GM19239 (cell line): ENCODE data around the gene PSMD11.
"Not testable (repeated sequence)": the region's sequence is repeated elsewhere in the genome, so short reads cannot be mapped to it uniquely, and the experiment has no call there.

ENCODE experiments used
- DNase-seq: peaks from one replicate; pipeline ENCODE4 v3.0.0; 2011; ENCODE audit warnings: low spot score; ENCODE audit not compliant: insufficient read length
- FAIRE-seq: peaks from 2 replicates; lab custom pipeline; 2011; peaks lifted over from hg19 to GRCh38; lab: Jason Lieb, UNC

PSMD11 gene

DNA sequence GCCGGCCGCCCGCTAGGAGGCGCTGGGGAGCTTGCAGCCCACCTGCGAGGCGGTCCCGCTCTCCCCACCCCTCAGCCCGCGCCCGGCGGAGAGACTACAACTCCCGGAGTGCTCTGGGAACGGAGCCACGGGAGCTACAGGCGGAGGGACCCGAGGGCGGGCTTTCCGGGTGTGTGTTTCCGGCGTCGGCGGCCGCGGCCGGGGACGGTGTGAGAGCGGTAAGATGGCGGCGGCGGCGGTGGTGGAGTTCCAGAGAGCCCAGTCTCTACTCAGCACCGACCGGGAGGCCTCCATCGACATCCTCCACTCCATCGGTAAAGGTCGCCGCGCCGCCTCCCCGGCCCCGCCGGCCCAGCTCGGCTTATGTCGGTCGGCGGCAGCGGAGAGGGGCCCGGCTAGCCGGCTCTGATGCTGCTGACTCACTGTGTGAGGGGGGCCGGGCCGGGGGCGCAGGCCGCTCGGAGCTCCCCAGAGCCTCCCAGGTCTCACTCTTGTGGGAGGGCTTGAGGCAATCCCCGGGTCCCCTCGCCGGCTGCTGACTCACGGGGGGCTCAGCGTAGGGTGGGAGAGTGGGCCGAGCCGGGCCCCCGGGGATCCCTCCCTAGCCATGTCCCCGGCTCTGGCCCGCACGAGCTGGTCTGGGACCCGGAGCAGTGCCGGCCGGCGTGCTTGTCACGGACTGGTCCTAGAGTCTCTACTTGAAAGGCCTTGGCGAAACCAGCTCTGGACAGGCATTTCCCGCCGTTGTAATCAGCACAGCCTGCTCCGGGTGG, at the start of gene PSMD11:
PSMD11 (plus strand) TSS at position 210 of the 773 bp plus-strand sequence; CDS start at position 224, 14 bp downstream.
- DNase-seq (peak; percentile 95), FAIRE-seq (peak; percentile 93)

DNA sequence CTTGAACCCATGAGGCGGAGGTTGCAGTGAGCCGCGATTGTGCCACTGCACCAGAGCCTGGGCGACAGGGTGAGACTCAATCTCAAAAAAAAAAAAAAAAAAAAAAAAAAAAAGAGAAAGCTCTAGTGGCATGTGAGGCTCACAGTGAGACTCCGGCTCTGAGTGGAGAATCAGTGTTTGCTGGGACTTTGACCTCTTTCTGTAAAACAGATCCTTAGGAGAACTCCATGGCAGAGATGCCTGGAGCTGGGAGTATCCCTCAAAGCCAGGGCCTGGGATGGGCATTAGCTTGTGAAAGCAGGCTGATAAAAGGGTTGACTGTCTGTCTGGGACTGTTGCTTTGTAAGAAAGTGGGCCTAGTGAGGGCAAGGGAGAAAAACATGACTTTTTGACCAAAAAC, 48.0 kb upstream of the PSMD11 start:
- DNase-seq = no peak
- FAIRE-seq = no peak

DNA sequence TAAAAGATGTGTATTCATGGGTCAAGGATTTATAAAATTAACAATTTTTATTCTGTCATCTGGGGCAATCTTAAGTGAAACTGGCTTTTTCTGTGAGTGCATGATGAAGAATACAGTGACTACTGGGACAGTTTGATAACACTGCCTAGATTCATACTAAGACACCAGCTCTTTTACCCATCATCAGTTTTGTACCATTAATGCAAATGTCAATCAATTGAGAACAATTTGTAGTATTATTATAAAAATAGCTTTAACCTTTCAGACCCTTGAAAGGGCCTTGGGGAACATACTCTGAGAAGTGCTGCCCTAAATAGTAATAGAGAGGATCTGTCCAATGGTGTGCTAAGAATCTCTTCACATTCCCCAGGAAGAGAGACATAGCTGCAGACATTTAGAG, 45.4 kb upstream of the PSMD11 start:
- FAIRE-seq = no peak
- DNase-seq = no peak

DNA sequence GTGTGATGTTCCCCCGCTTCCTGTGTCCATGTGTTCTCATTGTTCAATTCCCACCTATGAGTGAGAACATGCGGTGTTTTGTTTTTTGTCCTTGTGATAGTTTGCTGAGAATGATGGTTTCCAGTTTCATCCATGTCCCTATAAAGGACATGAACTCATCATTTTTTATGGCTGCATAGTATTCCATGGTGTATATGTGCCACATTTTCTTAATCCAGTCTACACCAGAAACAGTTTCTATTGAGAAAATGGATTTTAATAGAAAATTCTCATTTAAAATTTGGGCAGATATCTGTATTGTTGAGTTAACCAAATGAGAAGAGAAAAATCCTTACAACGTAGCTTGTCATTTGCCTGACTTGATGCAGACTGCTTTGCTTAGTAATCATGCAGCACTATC, 34.2 kb upstream of the PSMD11 start:
- DNase-seq, FAIRE-seq: not testable (repeated sequence)

DNA sequence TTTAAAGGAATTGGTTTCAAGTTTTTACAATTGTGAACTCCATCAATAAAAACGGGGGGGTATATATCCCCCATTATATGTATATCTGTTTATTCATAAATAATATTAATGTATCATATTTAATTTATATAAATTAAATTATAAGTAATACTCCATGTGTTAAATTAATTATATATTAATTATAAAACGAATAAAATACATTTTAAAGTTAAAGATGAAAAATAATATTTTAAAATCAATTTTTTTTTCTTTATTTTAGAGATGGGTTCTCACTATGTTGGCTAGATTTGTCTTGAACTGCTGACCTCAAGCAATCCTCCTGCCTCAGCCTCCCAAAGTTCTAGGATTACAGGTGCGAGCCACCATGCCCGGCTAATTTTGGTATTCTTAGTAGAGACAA, 17.4 kb upstream of the PSMD11 start:
- DNase-seq (no peak), FAIRE-seq (no peak)

DNA sequence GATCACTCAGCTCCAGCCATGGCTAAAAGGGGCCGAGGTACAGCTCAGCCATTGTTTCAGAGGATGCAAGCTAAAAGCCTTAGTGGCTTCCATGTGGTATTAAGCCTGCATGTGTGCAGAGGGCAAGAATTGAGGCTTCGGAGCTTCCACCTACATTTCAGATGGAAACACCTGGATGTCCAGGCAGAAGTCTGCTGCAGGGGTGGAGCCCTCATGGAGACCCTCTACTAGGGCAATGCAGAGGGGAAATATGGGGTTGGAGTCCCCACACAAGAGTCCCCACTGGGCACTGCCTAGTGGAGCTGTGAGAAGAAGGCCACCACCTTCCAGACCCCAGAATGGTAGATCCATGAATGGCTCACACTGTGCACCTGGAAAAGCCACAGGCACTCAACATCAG, 14.7 kb upstream of the PSMD11 start:
- FAIRE-seq = no peak
- no peak for DNase-seq

DNA sequence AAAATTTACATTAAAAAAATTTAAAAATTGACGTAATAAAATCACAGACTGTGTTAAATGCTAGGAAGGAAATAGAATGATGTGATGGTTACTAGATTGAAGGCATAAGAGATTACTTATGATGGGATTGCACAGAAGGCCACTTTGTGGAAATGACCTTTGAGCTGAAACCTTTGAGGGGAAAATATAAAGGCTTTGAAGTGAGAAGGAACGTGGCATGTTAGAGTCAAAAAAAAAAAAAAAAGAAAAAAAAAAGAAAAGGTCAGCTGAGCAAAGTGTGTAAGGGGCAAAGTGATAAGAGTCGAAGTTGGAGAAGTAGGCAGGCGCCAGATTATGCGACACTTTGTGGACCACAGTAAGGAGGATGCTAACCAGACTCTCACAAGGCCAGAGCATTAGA, 3.6 kb upstream of the PSMD11 start:
- no peak for DNase-seq
- no peak for FAIRE-seq

DNA sequence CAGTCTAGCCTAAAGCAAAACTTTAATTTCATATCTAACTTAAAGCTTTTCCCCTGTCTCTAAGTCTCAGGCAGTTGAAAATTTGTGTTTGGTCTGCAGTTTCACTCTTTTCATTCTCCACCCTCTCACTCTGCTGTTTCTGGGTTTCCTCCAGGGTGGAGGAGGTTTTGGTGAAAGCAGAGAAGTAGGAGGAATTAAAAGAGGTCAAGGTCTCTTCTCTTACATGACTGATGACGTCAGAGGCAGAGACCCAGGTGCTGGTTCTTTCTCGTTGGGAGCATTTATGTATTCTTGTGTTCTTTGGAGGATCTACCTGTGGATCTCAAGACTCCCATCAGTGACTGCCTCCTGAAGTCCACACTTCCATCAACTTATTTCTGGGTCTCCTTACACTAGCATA, 2.4 kb upstream of the PSMD11 start:
- DNase-seq (no peak), FAIRE-seq (no peak)

DNA sequence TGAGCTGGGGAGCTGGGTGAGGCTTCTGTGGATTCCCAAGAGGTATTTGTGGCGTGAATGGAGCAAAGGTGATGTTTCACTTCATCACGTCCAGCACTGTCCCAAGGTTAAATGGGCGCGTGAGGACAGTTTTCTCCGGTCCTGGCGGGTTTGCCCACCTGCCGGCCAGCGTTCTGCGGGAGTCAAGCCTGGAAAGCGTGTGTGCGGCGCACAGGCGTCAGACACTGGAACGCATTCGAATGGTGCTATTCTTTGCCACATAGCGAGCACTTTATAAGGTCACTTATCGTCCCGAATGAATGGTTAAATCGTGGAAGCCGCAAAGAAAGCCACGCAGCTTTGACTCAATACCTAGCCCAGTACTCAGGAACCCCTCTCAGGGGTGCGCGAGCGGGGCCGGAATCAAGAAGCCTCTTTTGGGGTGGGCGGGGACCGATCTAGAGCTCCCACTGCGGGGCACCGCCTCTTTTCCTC, 446 bp upstream of the PSMD11 start:
- no peak for FAIRE-seq
- no peak for DNase-seq

DNA sequence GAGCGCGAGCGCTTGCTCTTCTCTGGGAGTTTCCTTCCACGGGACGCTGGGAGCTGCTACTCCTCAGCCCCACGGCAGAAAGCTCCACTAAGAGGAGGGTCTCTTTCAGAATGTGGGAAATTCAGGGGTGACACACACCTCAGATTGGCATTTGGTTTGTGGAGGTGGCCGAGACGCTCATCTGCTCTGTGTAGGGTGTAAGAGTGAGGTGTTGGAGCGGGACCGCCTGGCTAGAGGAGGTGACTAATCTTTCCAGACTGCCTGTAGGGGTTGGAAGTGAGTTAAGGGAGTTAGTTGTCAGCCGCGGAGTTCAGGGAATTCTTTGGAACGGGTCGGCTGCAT, 735 bp downstream of the PSMD11 start:
- peak; percentile 47 for FAIRE-seq

DNA sequence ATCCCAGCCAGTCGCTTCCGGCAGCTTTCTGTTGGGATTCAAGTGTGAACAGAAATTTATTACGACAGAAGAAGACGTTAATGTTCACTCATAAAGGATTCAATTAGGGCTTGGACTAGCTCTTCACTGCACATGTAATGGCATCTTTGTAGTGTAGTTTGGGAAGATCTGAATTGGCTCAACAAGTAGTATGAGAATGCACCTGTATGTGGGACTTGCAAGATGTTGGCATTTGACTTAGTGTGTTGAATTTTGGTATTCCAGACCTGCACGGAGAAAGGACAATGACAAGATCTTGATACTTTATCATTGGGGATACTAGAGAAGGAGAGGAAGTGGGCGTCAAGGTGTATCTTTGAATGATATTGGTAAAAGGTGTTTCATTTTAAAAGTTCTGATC, 1.2 kb downstream of the PSMD11 start:
- FAIRE-seq (no peak), DNase-seq (no peak)

More for the DNA sequence above, 735 bp downstream of the PSMD11 start:
- DNase-seq = no peak

DNA sequence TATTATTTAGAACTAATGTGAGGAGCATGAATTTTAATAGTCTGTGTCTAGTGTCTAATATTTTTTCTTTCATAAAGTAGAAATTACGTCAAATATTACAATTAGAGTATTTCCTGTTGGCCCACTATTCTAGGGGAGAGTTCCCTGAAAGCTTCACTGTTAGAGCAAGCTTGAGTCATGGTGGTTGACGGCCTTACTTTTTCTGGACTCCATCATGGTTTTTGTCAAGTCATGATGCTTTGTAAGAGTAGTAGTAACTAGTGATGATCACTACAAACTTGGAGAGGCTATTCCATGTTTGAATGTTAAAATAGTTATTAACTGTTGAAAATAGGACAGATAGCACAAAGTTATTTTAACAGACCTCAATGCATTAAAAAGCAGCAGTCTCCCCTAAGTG, 1.7 kb downstream of the PSMD11 start:
- FAIRE-seq = no peak
- no peak for DNase-seq

DNA sequence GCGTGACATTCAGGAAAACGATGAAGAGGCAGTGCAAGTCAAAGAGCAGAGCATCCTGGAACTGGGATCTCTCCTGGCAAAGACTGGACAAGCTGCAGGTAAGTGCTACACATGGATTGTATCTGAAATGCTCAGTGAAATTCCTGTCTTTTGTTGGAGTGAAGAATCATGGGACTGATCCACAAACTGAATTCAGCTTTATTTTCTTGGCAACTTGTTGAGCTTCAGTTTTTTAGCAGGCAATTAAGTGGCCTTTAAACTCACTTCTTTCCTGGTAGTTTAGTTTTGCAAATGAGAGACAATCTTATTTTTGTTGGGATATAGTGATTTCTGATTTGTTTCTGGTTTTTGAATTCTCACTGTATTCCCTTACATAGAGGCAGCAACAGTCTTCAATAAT, 2.6 kb downstream of the PSMD11 start:
- DNase-seq (no peak), FAIRE-seq (peak; percentile 55)

DNA sequence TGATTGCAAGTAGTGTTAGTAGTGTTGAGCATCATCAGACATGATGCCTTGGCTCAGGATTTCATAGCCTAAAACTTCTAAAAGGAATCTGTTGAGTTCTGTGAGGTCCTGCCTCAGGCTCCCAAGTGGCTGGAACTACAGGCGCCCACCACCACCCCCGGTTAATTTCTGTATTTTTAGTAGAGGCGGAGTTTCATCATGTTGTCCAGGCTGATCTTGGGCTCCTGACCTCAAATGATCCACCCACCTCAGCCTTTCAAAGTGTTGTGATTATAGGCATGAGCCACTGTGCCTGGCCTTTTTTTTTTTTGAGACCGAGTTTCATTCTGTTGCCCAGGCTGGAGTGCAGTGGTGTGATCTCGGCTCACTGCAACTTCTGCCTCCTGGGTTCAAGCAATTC, 5.7 kb downstream of the PSMD11 start:
- DNase-seq = no peak
- FAIRE-seq = no peak

DNA sequence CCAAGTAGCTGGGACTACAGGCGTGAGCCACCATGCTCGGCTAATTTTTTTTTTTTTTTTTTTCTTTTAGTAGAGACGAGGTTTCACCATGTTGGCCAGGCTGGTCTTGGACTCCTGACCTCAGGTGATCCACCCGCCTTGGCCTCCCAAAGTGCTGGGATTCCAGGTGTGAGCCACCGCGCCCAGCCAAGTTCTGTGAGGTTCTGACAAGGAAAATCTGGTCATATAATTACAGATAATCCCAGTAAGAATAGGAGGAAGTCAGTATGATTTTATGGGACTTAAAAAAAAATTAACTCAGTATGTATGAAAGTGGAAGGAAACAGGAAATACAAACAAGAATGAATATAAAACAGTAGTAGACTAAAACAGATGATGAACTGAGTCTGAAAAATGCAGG, 6.1 kb downstream of the PSMD11 start:
- FAIRE-seq, DNase-seq: not testable (repeated sequence)

DNA sequence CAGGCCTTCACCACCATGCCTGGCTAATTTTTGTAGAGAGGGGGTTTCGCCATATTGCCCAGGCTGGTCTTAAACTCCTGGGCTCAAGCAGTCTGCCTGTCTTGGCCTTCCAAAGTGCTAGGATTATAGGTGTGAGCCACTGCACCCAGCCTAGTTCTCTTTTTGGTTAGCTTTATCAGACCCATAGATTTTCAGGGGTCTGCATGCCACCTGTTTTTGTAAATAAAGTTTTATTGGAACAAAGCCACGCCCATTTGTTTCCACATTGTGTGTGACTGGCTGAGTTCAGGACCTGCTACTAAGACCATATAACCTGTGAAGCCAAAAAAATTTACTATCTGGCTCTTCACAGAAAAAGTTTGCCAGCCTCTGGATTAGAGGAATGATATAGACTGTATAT, 7.6 kb downstream of the PSMD11 start:
- DNase-seq (no peak), FAIRE-seq (no peak)

DNA sequence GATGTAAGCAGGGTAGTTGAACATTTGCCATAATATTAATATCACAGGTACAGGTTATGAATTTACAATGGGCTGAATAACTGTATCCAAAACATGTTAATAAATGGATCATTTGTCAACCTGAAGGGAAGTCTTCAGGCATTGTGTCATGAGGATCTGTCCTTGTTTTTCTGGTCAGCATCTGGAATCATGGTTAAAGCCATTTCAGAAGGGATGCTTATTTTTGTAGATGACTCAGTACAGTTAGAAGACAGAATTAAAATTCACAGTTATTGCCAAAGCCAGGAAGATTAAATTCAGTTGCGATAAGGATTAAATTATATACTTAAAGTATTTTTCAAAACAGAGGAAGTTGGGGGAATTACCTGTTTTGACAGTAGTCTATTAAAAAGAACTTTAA, 8.0 kb downstream of the PSMD11 start:
- FAIRE-seq (no peak), DNase-seq (no peak)

DNA sequence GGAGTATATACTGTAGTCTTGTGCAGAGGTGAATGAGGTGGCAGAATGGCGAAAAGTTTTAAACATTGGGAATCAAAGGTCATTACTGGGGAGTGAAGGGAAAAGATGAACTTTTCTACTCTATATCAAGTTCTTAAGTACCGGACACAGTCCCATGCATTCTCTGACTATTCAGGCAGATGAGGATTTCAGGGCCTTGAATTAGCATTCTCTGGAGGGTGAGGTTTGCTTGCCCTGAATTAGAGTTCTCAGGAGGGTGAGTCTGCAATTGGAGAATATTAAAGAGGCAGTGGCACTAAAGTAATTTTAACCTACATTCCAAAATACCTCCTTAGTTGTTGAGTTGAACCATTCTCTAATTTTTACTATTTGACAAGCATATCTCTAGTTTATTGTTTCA, 9.1 kb downstream of the PSMD11 start:
- no peak for FAIRE-seq
- no peak for DNase-seq

DNA sequence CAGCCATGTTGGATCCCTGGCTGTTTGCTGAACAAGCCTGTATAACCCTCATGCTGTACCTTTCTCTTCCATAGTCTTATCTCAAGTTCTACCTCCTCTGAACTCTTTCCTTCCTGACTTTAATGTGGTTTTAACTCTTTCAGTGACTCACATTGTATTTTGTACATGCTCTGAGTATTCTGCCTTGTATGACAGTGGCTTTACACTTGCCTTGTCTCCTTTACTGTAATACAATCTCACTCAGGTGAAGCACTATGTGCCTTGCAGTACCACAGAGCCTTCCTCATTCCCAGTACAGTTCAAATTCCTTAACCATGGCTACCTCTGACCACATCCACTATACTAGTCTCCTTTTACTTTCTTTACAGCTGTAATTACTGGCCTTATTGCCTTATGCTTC, 14.1 kb downstream of the PSMD11 start:
- DNase-seq = no peak
- FAIRE-seq = no peak

DNA sequence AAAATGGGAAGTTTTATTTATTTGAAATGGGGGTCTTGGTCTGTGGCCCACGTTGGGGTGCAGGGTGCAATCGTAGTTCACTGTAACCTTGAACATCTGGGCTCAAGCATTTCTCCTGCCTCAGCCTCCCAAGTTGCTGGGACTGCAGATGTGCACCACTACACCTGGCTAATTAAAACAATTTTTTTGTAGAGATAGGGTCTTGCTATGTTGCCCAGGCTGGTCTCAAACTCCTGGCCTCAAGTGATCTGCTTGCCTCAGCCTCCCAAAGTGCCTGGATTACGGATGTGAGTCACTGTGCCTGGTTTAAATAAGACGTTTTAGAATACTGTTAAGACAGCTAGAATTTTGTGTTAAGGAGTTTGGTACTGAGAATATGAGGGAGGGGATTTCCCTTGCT, 15.7 kb downstream of the PSMD11 start:
- FAIRE-seq (no peak), DNase-seq (no peak)

DNA sequence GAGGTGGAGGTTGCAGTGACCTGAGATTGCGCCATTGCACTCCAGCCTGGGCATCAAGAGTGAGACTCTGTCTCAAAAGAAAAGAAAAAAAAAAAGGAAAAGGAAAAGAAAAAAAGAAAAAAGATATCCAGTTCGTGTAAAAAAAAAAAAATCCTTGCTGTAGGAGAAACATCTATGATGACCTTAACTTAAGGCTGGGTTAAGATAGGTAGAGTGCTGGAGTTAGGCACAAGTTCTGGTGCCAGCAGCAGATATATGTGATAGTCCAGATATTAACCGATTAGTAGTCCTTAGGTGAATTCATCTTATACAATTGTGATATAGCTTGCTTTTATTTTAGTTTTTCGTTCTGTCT, 17.2 kb downstream of the PSMD11 start:
- no peak for DNase-seq
- FAIRE-seq = no peak

DNA sequence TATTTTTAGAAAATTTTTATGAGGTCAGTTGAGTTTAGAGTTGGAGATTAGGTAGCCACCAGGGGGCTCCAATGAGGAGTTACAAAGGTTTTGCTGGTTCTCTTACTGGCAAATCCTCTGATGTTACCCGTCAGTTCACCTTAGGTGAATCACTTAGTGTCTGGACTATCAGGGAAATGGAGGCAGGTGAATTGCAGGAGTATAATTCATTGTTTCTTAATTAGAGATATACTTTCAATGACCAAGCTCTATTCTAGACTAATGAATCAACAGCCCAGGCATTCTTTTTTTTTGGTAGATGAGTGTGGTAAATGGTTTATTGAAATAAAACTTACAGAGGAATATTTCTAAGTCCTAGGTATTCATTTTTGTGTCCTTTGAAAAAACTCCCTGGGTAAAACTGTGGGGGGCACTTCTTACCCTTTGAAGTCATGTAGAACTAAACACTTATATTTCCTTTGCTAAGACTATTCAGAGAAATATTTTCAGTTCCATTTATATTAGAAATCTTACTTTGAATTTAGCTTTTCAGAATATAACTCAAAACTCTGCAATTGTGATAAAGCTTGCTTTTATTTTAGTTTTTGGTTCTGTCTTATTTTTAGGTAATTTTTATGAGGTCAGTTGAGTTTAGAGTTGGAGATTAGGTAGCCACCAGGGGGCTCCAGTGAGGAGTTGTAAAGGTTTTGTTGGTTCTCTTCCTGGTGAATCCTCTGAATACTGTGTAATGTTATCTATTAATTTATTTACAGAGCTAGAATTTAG, 17.7 kb downstream of the PSMD11 start:
- FAIRE-seq = peak; percentile 74

More for the DNA sequence above, 17.7 kb downstream of the PSMD11 start:
- peak; percentile 31 for DNase-seq
